Brain microvascular endothelial cell (primary cell): ENCODE data around the gene UACA.

ENCODE experiments used
- DNase-seq: peaks from one replicate; pipeline ENCODE4 v3.0.0-alpha.2; 2020
- H3K27ac ChIP-seq: fragments of 250-450 bp; sonication (Bioruptor Pico); 2 replicates; pipeline ENCODE4 v1.5.1; 2020; ENCODE audit warnings: mild to moderate bottlenecking, moderate library complexity
- H3K27me3 ChIP-seq: fragments of 250-450 bp; sonication (Bioruptor Pico); replicated peaks from 2 replicates; pipeline ENCODE4 v1.5.1; 2020; ENCODE audit warnings: mild to moderate bottlenecking
- H3K36me3 ChIP-seq: fragments of 250-450 bp; sonication (Bioruptor Pico); replicated peaks from 2 replicates; pipeline ENCODE4 v1.5.1; 2020; ENCODE audit warnings: mild to moderate bottlenecking
- H3K4me3 ChIP-seq: 2 replicates; pipeline ENCODE4 v1.5.1; 2011; ENCODE audit warnings: low read depth, mild to moderate bottlenecking, control low read depth, low read length, moderate library complexity
- CTCF ChIP-seq: IDR thresholded peaks from 2 replicates; pipeline ENCODE4 v1.5.1; 2011; ENCODE audit warnings: low read depth, mild to moderate bottlenecking, moderate library complexity, low read length, control low read depth, inconsistent platforms; ENCODE audit errors: missing control alignments
- in situ Hi-C: cut with HindIII; loops from 2 replicates; pipeline ENCODE4 v1.10.0; 2017; ENCODE audit warnings: low sequenced_read_pairs, low pct_ligation_motif_present

Gene UACA

GRCh38 chr15:70723122-70723422 lies 40.3 kb downstream of the UACA start:
- no peaks in the 10 kb centered on the region for H3K27me3 ChIP-seq
- no peak for TF ChIP-seq CTCF
- no peak for DNase-seq
- peaks cover 43% of the 10 kb centered on the region for H3K36me3 ChIP-seq
- H3K27ac ChIP-seq = no peak overlapping the region
- in situ Hi-C loops = no loop called here
- no peak overlapping the region for H3K4me3 ChIP-seq

GRCh38 chr15:70722266-70723121 lies 40.9 kb downstream of the UACA start:
- TF ChIP-seq CTCF = peak; percentile 56
- no peak for DNase-seq
- no peaks in the 10 kb centered on the region for H3K27me3 ChIP-seq
- in situ Hi-C loops = no loop called here
- H3K4me3 ChIP-seq = no peak overlapping the region
- no peak overlapping the region for H3K27ac ChIP-seq
- peaks cover 45% of the 10 kb centered on the region for H3K36me3 ChIP-seq

DNA sequence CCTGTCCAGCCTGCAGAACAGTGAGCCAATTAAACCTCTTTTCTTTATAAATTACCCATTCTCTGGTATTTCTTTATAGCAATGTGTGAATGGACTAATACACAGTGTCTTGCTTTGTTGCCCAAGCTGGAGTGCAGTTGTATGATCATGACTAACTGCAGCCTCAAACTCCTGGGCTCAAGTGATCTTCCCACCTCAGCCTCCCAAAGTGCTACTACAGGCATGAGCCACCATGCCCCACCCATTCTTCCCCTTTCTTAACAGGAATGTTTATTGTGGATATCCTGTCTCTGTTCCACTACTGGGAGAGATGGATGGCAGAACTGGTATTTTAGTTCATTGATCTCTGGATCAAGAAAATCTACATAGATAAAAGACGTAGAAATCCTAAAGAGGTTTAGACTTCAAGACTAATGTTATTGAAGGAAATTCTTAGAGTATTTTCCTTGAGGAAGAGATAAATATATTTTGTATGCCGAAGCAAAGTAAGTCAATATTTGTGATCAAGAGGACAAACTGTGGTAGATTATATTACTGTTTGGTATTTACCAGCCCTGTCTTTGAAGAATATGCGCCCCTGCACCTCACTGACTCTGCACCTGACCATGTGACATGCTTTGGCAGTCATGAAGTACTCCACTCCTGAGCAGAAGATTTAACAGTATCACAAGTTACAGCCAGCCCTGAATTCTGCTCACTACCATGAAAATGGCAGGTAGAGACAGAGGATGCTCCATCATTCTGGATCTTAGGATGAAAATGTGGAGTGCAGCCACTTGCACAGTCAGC lies 42.9 kb downstream of the UACA start:
- no peak overlapping the region for H3K4me3 ChIP-seq
- H3K27ac ChIP-seq = no peak overlapping the region
- in situ Hi-C loops = no loop called here
- H3K36me3 ChIP-seq = peaks cover 57% of the 10 kb centered on the region
- no peak for DNase-seq
- H3K27me3 ChIP-seq = no peaks in the 10 kb centered on the region
- TF ChIP-seq CTCF = no peak

DNA sequence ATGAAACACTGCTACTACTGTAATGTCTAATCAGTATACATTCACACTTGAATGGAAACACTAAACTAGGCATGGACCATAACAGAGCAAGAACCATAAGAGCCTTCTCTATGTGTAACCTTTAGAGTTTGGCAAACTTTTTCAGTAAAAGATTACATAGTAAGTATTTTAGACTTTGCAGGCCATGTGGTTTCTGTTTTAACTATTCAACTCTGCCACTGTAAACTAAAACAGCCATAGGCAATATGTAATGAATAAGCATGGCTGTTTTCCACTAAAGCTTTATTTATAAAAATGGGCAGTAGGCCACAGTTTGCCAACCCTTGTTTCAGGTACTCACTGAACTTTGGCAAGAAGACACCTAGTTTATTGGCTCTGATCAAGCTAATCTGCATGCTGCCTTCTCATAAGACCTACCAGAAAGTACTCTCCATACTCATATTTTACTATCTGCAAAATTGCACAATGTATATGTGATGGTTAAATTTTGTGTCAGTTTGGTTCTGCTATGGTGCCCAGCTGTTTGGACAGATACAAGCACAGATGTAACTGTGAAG lies 46.0 kb downstream of the UACA start:
- in situ Hi-C loops = no loop called here
- no peak overlapping the region for H3K27ac ChIP-seq

GRCh38 chr15:70715840-70716485 lies 47.4 kb downstream of the UACA start:
- H3K36me3 ChIP-seq = peaks cover 45% of the 10 kb centered on the region
- no peak for TF ChIP-seq CTCF
- no peak overlapping the region for H3K4me3 ChIP-seq
- H3K27ac ChIP-seq = peak overlapping the region; percentile 50
- in situ Hi-C loops = no loop called here
- peak; percentile 49 for DNase-seq
- H3K27me3 ChIP-seq = no peaks in the 10 kb centered on the region

More for the DNA sequence above, 46.0 kb downstream of the UACA start:
- no peak for TF ChIP-seq CTCF
- no peaks in the 10 kb centered on the region for H3K27me3 ChIP-seq
- peaks cover 49% of the 10 kb centered on the region for H3K36me3 ChIP-seq
- DNase-seq = no peak
- no peak overlapping the region for H3K4me3 ChIP-seq
